ENCODE measurements around the gene PHKB. TPM values are rescaled to one million over a fixed set of nuclear protein-coding genes. Genes with fewer than 3 reads are reported as not detected.

The PHKB gene
- total RNA-seq, 4 donors from 2014 or later = 71.4 to 114 (median 90.1) TPM

DNA sequence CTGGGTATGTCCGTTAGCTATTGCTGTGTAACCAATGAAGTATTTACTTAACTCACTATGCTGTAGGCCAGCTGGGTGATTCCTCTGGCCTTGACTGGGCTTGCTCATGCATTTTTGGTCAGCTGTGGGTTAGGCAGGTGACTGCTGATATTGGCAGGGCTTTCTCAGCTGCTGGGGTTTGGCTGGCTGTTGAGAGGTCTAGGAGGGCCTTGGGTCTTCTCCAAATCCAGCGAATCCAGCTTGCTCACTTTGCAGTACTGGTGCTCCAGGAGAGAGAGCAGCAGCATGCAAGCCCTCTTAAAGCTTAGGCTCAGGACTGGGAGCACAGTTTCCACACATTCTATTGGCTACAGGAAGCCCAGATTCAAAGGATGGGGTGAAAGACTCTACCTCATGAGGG lies 270.1 kb downstream of the PHKB start:
- TF ChIP-seq, protein P1, sequence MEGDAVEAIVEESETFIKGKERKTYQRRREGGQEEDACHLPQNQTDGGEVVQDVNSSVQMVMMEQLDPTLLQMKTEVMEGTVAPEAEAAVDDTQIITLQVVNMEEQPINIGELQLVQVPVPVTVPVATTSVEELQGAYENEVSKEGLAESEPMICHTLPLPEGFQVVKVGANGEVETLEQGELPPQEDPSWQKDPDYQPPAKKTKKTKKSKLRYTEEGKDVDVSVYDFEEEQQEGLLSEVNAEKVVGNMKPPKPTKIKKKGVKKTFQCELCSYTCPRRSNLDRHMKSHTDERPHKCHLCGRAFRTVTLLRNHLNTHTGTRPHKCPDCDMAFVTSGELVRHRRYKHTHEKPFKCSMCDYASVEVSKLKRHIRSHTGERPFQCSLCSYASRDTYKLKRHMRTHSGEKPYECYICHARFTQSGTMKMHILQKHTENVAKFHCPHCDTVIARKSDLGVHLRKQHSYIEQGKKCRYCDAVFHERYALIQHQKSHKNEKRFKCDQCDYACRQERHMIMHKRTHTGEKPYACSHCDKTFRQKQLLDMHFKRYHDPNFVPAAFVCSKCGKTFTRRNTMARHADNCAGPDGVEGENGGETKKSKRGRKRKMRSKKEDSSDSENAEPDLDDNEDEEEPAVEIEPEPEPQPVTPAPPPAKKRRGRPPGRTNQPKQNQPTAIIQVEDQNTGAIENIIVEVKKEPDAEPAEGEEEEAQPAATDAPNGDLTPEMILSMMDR (IDR thresholded peaks at IDR 0.05; ENCODE audit: low read depth) = no peak

DNA sequence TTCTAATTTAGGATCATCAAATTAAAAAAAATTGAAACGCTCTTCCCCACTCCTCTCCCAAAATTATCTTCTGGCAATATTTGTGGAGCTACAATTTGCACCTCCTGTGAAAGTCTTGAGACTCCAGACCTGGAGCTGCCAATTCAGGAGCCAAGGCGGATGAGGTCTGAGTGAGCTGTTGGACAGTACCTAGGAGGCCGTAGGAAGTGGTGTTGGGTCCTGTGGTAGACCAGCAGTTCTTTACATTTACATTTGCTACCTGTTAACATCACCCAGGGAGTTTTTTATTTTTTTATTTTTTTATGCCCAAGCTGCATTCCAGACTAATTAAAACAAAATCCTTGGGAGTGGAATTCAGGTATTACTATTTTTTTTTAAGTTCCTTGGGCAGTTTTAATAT lies 271.0 kb downstream of the PHKB start:
- TF ChIP-seq, protein P1 (IDR thresholded peaks at IDR 0.05; ENCODE audit: low read depth) = no peak

DNA sequence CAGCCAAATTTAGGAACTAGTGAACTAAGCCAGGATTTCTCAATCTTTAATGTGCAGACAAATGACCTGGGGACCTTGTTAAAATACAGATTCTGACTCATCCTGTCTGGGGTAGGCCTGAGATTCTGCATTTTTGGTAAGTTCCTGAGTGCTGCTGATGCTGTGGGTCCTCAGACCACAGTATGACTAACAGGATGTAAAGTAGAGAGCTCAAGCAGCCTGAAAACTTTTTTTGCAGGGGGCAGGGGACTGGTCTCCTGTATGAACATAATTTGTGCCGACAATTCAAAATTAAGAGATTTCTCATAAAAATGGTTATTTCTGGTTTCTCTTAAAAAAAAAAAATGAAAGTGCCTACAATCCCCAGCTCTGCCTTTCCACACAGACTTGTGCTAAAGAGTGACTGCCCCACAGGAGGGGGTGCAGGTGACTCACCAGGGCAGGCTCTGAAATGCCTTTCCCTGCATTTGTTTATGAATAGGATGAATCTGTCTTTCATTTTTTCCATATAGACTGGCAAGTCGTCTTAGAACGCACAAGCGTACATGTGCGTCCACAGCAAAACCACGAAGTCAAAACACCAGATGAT lies 271.5 kb downstream of the PHKB start:
- TF ChIP-seq, protein P1 (IDR thresholded peaks at IDR 0.05; ENCODE audit: low read depth) = no peak

DNA sequence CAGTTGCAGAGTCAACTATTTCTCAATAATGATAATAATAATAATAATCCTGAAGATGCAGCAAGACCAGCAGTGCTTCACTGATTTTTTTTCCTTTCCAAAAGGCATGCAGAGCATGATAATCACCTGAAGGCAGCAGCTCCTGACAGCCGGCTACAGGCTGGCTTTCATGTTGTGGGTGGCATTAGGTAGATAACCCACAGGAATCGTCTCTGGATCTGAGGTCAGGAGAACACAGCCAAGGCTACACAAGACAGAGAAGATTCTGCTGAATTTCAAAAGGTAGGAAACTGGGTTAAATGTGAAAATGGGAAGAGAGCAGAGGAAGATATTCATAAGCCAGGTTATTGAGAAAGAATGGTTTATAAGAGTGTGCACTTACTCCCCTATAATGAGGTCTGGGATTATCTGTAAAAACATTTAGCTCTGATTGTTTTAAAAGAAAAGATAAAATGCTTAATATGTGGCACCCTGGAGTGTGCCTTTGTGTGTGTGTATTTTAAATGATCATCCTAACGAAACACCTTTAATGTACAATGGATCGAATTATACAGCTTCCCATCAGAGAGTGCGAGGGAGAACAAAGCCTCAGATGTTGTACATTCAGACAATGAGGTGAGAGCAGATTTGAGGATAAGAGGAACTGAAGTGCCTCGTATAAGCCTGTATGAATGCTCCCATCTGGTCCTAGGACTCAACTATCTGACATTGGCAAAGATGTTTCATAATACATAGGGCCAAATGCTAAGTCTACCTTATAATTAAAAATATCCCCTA lies 273.1 kb downstream of the PHKB start:
- TF ChIP-seq, protein P1 (IDR thresholded peaks at IDR 0.05; ENCODE audit: low read depth) = no peak

DNA sequence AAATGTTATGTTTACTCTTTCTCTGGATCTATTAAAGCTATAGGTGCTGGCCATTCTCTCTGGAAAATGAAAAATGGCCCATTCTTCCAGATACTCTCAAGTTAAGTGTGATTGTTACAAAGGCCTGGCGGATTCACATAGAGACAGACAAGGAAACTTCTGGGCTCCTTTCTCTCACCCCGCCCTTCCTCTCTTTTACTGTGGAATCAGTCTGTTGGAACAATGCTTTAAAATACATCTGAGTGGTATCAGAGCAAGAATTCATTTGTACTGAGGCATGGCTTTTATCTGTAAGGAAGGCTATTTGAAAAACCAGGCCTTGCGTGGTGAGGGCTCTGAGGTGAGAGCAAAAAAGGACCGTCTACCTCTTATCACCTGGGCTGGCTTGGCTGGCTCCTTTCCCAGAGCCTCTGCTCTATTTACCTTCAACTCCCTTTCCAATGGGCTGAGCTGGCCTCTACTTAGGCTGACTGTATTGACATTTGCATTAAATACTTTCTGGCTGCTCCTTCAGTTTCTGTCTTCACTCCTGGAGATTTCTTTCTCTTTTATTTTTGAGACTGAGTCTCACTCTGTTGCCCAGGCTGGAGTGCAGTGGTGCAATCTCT lies 274.0 kb downstream of the PHKB start:
- TF ChIP-seq, protein P1 (IDR thresholded peaks at IDR 0.05; ENCODE audit: low read depth) = no peak

DNA sequence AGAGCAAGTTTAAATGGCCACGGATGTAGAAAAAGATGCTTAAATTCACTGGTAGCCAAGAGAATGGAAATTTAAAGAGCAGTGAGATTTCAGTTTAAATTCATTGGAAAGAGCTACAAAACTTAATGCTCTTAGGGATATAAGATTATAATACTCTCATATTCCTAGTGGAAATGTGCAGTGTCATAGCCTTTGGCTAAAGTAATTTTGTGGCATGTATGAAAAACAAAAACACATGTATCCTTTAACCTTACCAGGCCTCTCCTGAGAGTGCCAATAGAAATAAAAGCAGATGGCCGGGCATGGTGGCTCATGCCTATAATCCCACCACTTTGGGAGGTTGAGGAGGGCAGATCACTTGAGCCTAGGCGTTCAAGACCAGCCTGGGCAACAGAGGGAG lies 289.2 kb downstream of the PHKB start:
- TF ChIP-seq, protein P1 (IDR thresholded peaks at IDR 0.05; ENCODE audit: low read depth) = no peak

Small RNA genes within 50 kb of the gene (small RNA-seq; reads per million reads assigned to genes)
- not detected for gene RNA5SP425

Other genes with a start within 250 kb of the PHKB start
- gene ITFG1, start 268 bp upstream of the PHKB start, total RNA-seq = 10 to 100 TPM; 44.8 to 98.4 (median 65.5) TPM